ENCODE results near the gene GUK1.

Gene GUK1

DNA sequence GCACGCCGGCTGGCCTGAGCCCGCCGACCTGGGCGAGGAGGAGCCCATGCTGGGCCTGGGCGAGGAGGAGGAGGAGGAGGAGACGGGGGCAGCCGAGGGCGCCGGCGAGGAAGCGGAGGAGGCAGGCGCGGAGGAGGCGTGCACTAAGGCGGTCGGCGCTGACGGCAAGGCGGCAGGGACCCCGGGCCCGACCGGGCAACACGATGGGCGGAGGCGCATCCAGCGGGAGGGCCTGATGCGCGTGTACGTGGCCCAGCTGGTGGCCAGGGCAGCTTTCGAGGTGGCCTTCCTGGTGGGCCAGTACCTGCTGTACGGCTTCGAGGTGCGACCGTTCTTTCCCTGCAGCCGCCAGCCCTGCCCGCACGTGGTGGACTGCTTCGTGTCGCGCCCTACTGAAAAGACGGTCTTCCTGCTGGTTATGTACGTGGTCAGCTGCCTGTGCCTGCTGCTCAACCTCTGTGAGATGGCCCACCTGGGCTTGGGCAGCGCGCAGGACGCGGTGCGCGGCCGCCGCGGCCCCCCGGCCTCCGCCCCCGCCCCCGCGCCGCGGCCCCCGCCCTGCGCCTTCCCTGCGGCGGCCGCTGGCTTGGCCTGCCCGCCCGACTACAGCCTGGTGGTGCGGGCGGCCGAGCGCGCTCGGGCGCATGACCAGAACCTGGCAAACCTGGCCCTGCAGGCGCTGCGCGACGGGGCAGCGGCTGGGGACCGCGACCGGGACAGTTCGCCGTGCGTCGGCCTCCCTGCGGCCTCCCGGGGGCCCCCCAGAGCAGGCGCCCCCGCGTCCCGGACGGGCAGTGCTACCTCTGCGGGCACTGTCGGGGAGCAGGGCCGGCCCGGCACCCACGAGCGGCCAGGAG, 18.3 kb downstream of the GUK1 start:
- Histone ChIP-seq H3K4me3 (ENCODE audit: extremely low read depth, insufficient read depth, low read length, poor library complexity, severe bottlenecking) (no peak overlapping the region), H3K27ac (ENCODE audit: low read depth, low read length, severe bottlenecking) (no peak overlapping the region), H3K4me1 (ENCODE audit: control insufficient read depth, insufficient read depth, low read length, poor library complexity, severe bottlenecking) (peaks cover 15% of the 10 kb centered on the region), H3K9me3 (ENCODE audit: control insufficient read depth, low read length) (no peaks in the 10 kb centered on the region), H3K36me3 (ENCODE audit: control insufficient read depth, insufficient read depth, low read length) (no peaks in the 10 kb centered on the region)
- 78 to 81% methylated on average over 57 to 98 of the region's 98 CpGs for WGBS, 2 experiments (ENCODE audit: insufficient coverage in 2 of 2)

DNA sequence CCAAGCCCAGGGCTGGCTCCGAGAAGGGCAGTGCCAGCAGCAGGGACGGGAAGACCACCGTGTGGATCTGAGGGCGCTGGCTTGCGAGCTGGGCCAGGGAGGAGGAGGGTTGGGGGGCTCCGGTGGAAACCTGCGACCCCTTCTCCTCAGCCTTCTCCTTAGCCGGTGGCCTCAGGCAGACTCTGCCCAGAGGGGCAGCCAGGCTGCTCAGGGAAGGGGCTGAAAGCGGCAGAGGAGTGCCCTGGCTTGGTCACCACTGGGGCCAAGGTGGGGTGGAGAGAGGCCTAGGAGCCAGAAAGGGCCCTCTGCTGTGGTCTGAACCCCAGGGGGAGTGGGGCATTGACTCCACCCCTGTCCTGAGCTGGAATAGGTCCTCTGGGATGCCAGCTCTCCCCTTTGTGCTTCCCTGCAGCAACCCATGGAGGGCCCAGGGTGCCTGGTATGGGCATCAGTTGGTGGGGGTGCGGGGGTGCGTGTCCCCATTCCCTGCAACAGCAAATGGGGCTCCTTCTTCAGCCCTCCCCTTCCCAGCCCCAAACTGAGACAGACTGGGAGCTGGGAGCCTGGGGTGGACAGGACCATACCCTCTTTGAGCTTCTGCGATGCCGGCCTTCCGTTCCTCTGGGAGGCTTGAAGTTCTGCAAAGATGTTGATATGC, 19.1 kb downstream of the GUK1 start:
- WGBS, 2 experiments (ENCODE audit: insufficient coverage in 2 of 2): 88 to 93% methylated on average over 5 to 9 of the region's 14 CpGs
- Histone ChIP-seq H3K4me1 (ENCODE audit: control insufficient read depth, insufficient read depth, low read length, poor library complexity, severe bottlenecking) (peaks cover 15% of the 10 kb centered on the region), H3K36me3 (ENCODE audit: control insufficient read depth, insufficient read depth, low read length) (no peaks in the 10 kb centered on the region), H3K9me3 (ENCODE audit: control insufficient read depth, low read length) (no peaks in the 10 kb centered on the region), H3K4me3 (ENCODE audit: extremely low read depth, insufficient read depth, low read length, poor library complexity, severe bottlenecking) (no peak overlapping the region), H3K27ac (ENCODE audit: low read depth, low read length, severe bottlenecking) (no peak overlapping the region)

DNA sequence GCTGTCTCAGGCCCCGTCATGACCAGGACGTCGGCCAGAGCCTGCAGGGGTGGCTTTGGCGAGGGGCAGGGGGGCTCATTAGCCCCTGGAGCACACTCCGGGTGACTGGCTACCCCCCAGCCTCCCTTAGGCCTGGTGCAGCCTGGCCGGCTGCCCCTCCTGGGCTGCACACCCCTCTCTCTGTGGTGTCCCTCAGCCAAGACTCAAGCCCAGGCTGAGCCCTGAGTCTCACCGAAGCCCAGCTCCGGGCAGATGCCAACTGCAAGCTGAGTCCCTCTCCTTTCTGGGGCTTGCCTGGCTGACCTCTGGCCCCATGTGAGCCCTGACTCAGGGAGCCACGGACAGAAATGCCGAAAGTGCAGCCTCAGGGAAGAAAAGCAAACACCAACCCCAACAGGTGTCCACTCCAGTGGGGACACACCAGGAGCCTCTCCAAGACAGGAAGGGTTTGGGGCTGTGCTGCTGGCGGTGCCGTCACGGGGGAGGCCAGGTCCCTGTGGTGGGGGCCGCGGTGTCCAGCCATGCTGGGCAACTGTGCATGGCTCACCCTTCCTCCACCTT, 20.2 kb downstream of the GUK1 start:
- 85 to 96% methylated on average over 12 to 13 of the region's 15 CpGs for WGBS, 2 experiments (ENCODE audit: insufficient coverage in 2 of 2)
- Histone ChIP-seq H3K36me3 (ENCODE audit: control insufficient read depth, insufficient read depth, low read length) (no peaks in the 10 kb centered on the region), H3K27ac (ENCODE audit: low read depth, low read length, severe bottlenecking) (no peak overlapping the region), H3K4me3 (ENCODE audit: extremely low read depth, insufficient read depth, low read length, poor library complexity, severe bottlenecking) (no peak overlapping the region), H3K9me3 (ENCODE audit: control insufficient read depth, low read length) (no peaks in the 10 kb centered on the region), H3K4me1 (ENCODE audit: control insufficient read depth, insufficient read depth, low read length, poor library complexity, severe bottlenecking) (peaks cover 18% of the 10 kb centered on the region)

DNA sequence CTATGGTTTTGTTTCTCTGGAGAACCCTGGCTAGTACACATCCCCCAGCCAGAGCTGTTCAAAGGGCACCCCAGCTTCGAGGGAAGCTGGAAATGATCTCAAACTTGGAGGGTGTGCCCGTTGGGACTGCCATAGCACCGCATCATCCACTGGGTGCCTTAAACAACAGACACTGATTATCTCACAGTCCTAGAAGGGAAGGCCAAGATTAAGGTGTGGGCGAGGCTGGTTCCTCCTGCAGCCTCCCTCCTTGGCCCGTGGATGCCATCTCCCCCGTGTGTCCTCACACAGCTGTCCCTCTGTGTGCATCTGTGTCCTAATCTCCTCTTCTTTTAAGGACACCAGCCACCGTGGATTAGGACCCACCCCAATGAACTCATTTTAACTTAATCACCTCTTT, 21.3 kb downstream of the GUK1 start:
- Histone ChIP-seq H3K4me1 (ENCODE audit: control insufficient read depth, insufficient read depth, low read length, poor library complexity, severe bottlenecking) (peaks cover 18% of the 10 kb centered on the region), H3K9me3 (ENCODE audit: control insufficient read depth, low read length) (no peaks in the 10 kb centered on the region), H3K27ac (ENCODE audit: low read depth, low read length, severe bottlenecking) (no peak overlapping the region), H3K4me3 (ENCODE audit: extremely low read depth, insufficient read depth, low read length, poor library complexity, severe bottlenecking) (no peak overlapping the region), H3K36me3 (ENCODE audit: control insufficient read depth, insufficient read depth, low read length) (no peaks in the 10 kb centered on the region)
- WGBS, 2 experiments (ENCODE audit: insufficient coverage in 2 of 2): 78 to 93% methylated on average over 4 to 6 of the region's 7 CpGs

DNA sequence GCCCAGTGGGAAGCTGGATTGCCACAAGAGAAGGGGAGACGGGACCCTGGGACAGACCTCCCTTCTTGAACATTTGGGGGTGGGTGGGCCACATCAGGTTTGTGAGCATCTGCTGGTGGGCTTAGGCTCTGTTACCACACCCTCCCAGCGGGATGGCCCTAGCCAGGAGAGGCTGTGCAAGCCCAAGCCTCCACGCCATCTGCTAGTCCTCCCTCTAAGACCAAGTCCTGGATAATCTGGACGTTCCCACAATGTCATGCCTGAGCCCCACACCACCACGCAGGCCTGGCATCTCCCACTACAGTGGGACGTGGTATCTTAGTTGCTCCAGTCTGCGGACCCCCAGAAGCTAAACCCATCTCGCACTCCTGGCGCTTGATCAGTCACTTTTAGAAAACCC, 21.8 kb downstream of the GUK1 start:
- H3K27ac ChIP-seq (ENCODE audit: low read depth, low read length, severe bottlenecking): no peak overlapping the region
- no peak overlapping the region for H3K4me3 ChIP-seq (ENCODE audit: extremely low read depth, insufficient read depth, low read length, poor library complexity, severe bottlenecking)
- H3K9me3 ChIP-seq (ENCODE audit: control insufficient read depth, low read length): no peaks in the 10 kb centered on the region
- peaks cover 18% of the 10 kb centered on the region for H3K4me1 ChIP-seq (ENCODE audit: control insufficient read depth, insufficient read depth, low read length, poor library complexity, severe bottlenecking)
- 92 to 95% methylated on average over 8 to 9 of the region's 9 CpGs for WGBS, 2 experiments (ENCODE audit: insufficient coverage in 2 of 2)
- H3K36me3 ChIP-seq (ENCODE audit: control insufficient read depth, insufficient read depth, low read length): no peaks in the 10 kb centered on the region

DNA sequence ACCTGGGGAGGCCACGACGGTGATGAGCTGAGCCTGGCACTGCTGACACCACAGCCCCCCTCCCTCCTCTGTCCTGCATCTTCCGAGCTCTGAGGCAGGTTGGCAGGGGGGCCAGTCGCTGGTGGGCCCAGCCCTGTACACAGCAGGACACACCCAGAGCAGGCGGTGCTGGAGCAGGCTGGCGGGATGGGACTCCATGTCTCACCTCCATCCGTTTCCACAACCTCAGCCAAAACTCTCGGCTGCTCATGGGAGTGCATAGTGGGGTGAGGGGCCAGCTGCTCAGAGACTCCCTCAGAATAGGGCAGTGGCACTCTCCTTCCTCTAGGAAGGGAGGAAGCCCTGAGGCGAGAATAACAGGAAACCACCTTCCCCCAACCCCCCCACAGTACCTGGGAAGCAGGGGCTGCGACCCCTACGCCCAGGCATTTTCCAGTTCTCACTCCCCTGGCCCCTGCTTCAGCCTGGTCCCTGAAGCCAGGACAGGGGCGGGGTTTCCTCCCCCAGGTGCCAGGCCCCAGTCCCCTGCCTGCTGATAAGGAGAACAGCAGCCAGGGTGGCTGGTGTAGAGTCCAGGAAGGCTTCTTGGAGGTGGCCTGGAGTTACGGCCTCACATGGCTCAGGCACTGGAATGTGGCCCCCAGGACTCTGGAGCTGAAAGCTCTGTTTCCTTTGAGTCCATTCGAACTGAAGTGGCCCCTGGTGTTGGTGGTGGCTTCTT, 22.4 kb downstream of the GUK1 start:
- peak overlapping the region; percentile 64 for H3K27ac ChIP-seq (ENCODE audit: low read depth, low read length, severe bottlenecking)
- peaks cover 18% of the 10 kb centered on the region for H3K4me1 ChIP-seq (ENCODE audit: control insufficient read depth, insufficient read depth, low read length, poor library complexity, severe bottlenecking)
- no peak overlapping the region for H3K4me3 ChIP-seq (ENCODE audit: extremely low read depth, insufficient read depth, low read length, poor library complexity, severe bottlenecking)
- H3K9me3 ChIP-seq (ENCODE audit: control insufficient read depth, low read length): no peaks in the 10 kb centered on the region
- 70 to 74% methylated on average over 6 to 9 of the region's 14 CpGs for WGBS, 2 experiments (ENCODE audit: insufficient coverage in 2 of 2)
- no peaks in the 10 kb centered on the region for H3K36me3 ChIP-seq (ENCODE audit: control insufficient read depth, insufficient read depth, low read length)

DNA sequence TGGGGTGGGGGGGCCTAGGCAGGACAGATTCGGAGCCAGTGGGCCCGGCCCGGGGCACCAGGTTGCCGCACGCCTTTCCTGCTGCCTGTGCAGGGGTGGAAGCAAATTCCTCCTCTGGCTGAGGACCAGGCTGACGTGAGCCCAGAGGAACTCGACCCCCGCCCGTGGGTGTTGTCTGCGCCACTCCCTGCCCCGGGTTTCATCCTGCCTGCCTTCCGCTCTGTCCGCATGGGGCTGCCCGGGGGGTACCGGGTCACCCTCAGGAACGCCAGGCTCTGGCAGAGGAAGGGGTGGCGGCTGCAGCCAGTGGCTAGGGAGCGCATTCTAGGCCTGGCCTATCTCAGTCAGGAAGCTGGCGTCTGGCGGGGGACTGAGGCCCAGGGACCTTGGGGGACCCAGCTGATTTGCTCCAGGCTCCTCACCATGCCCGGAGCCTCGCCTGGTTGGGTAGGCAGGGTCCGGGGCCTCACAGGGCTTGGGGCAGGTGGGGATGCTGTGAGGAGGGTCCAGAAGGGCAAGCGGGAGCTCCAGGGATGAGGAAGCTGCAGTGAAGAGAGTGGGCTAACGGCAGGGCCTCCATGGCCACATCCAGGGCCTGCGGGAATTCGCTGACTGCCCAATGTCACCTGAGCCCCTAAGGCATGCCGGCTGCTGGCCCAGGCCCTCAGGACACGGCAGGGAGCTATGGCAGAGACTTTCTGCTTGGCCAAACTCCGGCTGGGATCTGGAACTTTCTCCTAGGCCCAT, 23.1 kb downstream of the GUK1 start:
- Histone ChIP-seq H3K9me3 (ENCODE audit: control insufficient read depth, low read length) (no peaks in the 10 kb centered on the region), H3K27ac (ENCODE audit: low read depth, low read length, severe bottlenecking) (peak overlapping the region; percentile 64), H3K4me1 (ENCODE audit: control insufficient read depth, insufficient read depth, low read length, poor library complexity, severe bottlenecking) (peaks cover 18% of the 10 kb centered on the region), H3K4me3 (ENCODE audit: extremely low read depth, insufficient read depth, low read length, poor library complexity, severe bottlenecking) (no peak overlapping the region), H3K36me3 (ENCODE audit: control insufficient read depth, insufficient read depth, low read length) (no peaks in the 10 kb centered on the region)
- 91% methylated on average over 30 of the region's 30 CpGs for WGBS, 2 experiments (ENCODE audit: insufficient coverage in 2 of 2)

DNA sequence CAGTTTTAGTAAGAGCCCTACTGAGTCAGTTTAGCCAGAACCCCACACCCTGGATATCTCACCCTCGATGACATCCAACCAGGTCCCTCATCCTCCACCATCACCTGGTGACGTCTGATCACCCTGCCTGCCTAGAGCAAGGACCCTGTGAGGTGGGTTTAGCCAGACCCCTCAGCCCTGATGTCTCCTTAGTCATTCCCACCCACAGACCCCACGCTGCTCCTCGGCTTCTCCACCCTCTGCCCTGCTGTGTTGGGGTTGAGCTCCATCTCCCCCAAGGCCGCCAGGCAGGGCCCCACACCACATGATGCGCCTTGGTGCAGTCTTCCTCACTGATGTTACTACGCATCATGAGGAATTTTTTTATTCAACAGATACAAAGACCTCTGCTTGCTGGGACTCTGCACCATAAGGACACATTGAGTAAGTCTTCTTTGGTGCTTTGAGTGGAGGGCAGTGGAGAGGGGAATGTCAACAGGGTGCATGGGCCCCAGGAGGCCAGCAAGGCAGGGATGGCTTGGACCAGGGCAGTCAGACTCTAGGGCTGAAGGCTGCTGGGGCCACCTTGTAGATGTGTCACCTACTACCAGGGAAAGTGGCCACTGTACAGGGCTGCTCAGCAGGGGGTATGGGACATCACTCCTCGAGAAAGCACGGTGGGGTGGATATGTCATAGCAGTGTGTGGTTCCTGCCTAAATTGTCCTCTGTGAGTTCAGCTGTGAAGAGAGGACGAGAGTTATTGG, 23.9 kb downstream of the GUK1 start:
- peaks cover 18% of the 10 kb centered on the region for H3K4me1 ChIP-seq (ENCODE audit: control insufficient read depth, insufficient read depth, low read length, poor library complexity, severe bottlenecking)
- no peak overlapping the region for H3K4me3 ChIP-seq (ENCODE audit: extremely low read depth, insufficient read depth, low read length, poor library complexity, severe bottlenecking)
- 95 to 97% methylated on average over 7 to 9 of the region's 10 CpGs for WGBS, 2 experiments (ENCODE audit: insufficient coverage in 2 of 2)
- no peak overlapping the region for H3K27ac ChIP-seq (ENCODE audit: low read depth, low read length, severe bottlenecking)
- H3K36me3 ChIP-seq (ENCODE audit: control insufficient read depth, insufficient read depth, low read length): no peaks in the 10 kb centered on the region
- no peaks in the 10 kb centered on the region for H3K9me3 ChIP-seq (ENCODE audit: control insufficient read depth, low read length)

DNA sequence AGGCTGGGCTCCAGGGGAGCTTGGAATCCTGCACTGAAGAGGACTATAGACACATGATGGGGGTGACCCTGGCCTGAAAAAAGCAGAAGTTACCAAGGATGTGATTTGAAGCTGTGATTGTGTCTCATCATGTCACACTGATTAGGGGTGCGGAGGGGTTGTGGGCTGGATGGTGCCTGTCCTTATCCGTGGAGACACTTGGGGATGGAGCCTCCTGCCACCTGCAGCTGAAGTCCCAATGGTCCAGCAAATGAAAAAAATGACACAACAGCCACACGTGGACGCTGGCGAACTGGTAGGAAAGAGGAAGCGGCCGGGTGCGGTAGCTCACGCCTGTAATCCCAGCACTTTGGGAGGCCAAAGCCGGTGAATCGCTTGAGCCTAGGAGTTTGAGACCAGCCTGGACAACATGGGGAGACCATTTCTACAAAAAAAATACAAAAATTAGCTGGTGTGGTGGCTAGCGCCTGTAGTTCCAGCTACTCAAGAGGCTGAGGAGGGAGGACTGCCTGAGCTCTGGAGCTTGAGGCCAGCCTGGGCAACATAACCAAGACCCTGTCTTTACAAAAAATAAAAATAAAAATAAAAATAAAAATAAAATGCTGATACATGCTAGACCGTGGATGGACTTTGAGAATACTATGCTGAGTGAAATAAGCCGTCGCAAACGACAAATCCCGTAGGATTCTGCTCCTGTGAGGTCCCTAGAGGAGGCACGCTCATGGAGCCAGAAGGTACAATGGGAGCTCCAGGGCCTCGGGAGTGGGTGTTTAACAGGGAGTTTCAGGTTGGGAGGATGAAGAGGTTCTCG, 24.7 kb downstream of the GUK1 start:
- Histone ChIP-seq H3K4me1 (ENCODE audit: control insufficient read depth, insufficient read depth, low read length, poor library complexity, severe bottlenecking) (peaks cover 18% of the 10 kb centered on the region), H3K4me3 (ENCODE audit: extremely low read depth, insufficient read depth, low read length, poor library complexity, severe bottlenecking) (peak overlapping the region; percentile 55), H3K9me3 (ENCODE audit: control insufficient read depth, low read length) (no peaks in the 10 kb centered on the region), H3K27ac (ENCODE audit: low read depth, low read length, severe bottlenecking) (peak overlapping the region; percentile 71), H3K36me3 (ENCODE audit: control insufficient read depth, insufficient read depth, low read length) (no peaks in the 10 kb centered on the region)
- WGBS, 2 experiments (ENCODE audit: insufficient coverage in 2 of 2): 67 to 71% methylated on average over 17 to 20 of the region's 20 CpGs
